ENCODE measurements around the gene OVAAL. TPM values are rescaled to one million over a fixed set of nuclear protein-coding genes. Genes with fewer than 3 reads are reported as not detected.

The OVAAL gene
- total and polyA plus RNA-seq, 2 of the 8 experiments (the other 6 are each of a cell fraction or from before 2014, with no cell fraction given): not detected

DNA sequence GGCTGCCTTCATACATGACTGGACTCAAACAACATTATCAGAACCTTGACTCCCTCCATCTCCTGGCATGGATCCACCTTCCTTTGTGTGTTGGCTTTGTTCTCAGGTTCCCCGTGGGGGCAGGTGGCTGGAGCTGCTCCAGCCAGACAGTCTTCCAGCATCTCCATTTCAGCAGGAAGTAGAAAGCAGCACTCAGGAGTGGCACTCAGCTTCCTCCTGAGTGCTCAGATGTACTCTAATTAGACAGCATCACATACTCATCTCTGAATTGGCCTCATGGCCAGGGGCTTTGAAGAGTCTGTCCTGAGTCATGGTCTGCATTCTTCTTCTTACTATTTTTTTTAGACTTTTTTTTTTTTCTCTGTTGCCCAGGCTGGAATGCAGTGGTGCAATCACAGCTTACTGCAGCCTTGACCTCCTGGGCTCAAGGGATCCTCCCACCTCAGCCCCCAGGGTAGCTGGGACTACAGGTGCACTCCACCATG lies 27.9 kb downstream of the OVAAL start (continued):
- no peak for TF ChIP-seq RFX5 (IDR thresholded peaks at IDR 0.05; ENCODE audit: borderline replicate concordance, low read depth, low read length)
- no peak for TF ChIP-seq NANOG (IDR thresholded peaks at IDR 0.05; ENCODE audit: insufficient read depth, low read depth, low read length, poor library complexity, severe bottlenecking)
- no peak for TF ChIP-seq RBBP5 (IDR thresholded peaks at IDR 0.05; ENCODE audit: borderline replicate concordance, low read depth, low read length)
- TF ChIP-seq RXRA (IDR thresholded peaks at IDR 0.05; ENCODE audit: insufficient read depth, low read depth, low read length): no peak
- no peak for TF ChIP-seq GABPA (IDR thresholded peaks at IDR 0.05; ENCODE audit: borderline replicate concordance, insufficient read depth, low read length)
- TF ChIP-seq ASH2L (IDR thresholded peaks at IDR 0.05; ENCODE audit: low read length): no peak
- no peak for TF ChIP-seq SRF (IDR thresholded peaks at IDR 0.05; ENCODE audit: low read depth, low read length)
- TF ChIP-seq KDM5A (IDR thresholded peaks at IDR 0.05; ENCODE audit: low read length): no peak
